ENCODE data around the gene CACNB1.
A peak's percentile ranks its signal among the peaks of the same experiment; 100 is the strongest.

CACNB1 gene

GRCh38 chr17:39209317-39210092, 12.0 kb upstream of the CACNB1 start (continued):
- TF ChIP-seq, protein P1, sequence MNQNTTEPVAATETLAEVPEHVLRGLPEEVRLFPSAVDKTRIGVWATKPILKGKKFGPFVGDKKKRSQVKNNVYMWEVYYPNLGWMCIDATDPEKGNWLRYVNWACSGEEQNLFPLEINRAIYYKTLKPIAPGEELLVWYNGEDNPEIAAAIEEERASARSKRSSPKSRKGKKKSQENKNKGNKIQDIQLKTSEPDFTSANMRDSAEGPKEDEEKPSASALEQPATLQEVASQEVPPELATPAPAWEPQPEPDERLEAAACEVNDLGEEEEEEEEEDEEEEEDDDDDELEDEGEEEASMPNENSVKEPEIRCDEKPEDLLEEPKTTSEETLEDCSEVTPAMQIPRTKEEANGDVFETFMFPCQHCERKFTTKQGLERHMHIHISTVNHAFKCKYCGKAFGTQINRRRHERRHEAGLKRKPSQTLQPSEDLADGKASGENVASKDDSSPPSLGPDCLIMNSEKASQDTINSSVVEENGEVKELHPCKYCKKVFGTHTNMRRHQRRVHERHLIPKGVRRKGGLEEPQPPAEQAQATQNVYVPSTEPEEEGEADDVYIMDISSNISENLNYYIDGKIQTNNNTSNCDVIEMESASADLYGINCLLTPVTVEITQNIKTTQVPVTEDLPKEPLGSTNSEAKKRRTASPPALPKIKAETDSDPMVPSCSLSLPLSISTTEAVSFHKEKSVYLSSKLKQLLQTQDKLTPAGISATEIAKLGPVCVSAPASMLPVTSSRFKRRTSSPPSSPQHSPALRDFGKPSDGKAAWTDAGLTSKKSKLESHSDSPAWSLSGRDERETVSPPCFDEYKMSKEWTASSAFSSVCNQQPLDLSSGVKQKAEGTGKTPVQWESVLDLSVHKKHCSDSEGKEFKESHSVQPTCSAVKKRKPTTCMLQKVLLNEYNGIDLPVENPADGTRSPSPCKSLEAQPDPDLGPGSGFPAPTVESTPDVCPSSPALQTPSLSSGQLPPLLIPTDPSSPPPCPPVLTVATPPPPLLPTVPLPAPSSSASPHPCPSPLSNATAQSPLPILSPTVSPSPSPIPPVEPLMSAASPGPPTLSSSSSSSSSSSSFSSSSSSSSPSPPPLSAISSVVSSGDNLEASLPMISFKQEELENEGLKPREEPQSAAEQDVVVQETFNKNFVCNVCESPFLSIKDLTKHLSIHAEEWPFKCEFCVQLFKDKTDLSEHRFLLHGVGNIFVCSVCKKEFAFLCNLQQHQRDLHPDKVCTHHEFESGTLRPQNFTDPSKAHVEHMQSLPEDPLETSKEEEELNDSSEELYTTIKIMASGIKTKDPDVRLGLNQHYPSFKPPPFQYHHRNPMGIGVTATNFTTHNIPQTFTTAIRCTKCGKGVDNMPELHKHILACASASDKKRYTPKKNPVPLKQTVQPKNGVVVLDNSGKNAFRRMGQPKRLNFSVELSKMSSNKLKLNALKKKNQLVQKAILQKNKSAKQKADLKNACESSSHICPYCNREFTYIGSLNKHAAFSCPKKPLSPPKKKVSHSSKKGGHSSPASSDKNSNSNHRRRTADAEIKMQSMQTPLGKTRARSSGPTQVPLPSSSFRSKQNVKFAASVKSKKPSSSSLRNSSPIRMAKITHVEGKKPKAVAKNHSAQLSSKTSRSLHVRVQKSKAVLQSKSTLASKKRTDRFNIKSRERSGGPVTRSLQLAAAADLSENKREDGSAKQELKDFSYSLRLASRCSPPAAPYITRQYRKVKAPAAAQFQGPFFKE (tag by site-specific recombination; IDR thresholded peaks at IDR 0.05; ENCODE audit: borderline replicate concordance) = no peak
- TF ChIP-seq, protein P2, sequence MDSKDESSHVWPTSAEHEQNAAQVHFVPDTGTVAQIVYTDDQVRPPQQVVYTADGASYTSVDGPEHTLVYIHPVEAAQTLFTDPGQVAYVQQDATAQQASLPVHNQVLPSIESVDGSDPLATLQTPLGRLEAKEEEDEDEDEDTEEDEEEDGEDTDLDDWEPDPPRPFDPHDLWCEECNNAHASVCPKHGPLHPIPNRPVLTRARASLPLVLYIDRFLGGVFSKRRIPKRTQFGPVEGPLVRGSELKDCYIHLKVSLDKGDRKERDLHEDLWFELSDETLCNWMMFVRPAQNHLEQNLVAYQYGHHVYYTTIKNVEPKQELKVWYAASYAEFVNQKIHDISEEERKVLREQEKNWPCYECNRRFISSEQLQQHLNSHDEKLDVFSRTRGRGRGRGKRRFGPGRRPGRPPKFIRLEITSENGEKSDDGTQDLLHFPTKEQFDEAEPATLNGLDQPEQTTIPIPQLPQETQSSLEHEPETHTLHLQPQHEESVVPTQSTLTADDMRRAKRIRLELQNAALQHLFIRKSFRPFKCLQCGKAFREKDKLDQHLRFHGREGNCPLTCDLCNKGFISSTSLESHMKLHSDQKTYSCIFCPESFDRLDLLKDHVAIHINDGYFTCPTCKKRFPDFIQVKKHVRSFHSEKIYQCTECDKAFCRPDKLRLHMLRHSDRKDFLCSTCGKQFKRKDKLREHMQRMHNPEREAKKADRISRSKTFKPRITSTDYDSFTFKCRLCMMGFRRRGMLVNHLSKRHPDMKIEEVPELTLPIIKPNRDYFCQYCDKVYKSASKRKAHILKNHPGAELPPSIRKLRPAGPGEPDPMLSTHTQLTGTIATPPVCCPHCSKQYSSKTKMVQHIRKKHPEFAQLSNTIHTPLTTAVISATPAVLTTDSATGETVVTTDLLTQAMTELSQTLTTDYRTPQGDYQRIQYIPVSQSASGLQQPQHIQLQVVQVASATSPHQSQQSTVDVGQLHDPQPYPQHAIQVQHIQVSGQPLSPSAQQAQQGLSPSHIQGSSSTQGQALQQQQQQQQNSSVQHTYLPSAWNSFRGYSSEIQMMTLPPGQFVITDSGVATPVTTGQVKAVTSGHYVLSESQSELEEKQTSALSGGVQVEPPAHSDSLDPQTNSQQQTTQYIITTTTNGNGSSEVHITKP (tag by site-specific recombination; IDR thresholded peaks at IDR 0.05) = no peak; the same call in none of the 2 replicates
- TF ChIP-seq ZNF138 (tag by site-specific recombination; IDR thresholded peaks at IDR 0.05; ENCODE audit: borderline replicate concordance) (no peak), ZNF548 (tag by site-specific recombination; IDR thresholded peaks at IDR 0.05) (no peak), ZSCAN4 (tag by site-specific recombination; IDR thresholded peaks at IDR 0.05) (no peak), ZBTB11 (tag by site-specific recombination; conservative IDR thresholded peaks at IDR 0.05; ENCODE audit: low read depth) (peak; percentile 54; the same call in 1 of the 2 replicates), ZSCAN5A (tag by site-specific recombination; IDR thresholded peaks at IDR 0.05) (no peak), IKZF3 (tag by site-specific recombination; IDR thresholded peaks at IDR 0.05) (peak; percentile 53; the same call in 1 of the 2 replicates), ZBTB1 (tag by site-specific recombination; IDR thresholded peaks at IDR 0.05) (no peak), ZNF777 (tag by site-specific recombination; IDR thresholded peaks at IDR 0.05; ENCODE audit: borderline replicate concordance) (no peak), ZNF571 (tag by site-specific recombination; IDR thresholded peaks at IDR 0.05) (no peak), ZBTB7A (tag by site-specific recombination; IDR thresholded peaks at IDR 0.05; ENCODE audit: low read depth) (no peak)
- TF ChIP-seq, protein P3, sequence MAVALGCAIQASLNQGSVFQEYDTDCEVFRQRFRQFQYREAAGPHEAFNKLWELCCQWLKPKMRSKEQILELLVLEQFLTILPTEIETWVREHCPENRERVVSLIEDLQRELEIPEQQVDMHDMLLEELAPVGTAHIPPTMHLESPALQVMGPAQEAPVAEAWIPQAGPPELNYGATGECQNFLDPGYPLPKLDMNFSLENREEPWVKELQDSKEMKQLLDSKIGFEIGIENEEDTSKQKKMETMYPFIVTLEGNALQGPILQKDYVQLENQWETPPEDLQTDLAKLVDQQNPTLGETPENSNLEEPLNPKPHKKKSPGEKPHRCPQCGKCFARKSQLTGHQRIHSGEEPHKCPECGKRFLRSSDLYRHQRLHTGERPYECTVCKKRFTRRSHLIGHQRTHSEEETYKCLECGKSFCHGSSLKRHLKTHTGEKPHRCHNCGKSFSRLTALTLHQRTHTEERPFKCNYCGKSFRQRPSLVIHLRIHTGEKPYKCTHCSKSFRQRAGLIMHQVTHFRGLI (tag by site-specific recombination; IDR thresholded peaks at IDR 0.05) = no peak
- TF ChIP-seq, protein P4, sequence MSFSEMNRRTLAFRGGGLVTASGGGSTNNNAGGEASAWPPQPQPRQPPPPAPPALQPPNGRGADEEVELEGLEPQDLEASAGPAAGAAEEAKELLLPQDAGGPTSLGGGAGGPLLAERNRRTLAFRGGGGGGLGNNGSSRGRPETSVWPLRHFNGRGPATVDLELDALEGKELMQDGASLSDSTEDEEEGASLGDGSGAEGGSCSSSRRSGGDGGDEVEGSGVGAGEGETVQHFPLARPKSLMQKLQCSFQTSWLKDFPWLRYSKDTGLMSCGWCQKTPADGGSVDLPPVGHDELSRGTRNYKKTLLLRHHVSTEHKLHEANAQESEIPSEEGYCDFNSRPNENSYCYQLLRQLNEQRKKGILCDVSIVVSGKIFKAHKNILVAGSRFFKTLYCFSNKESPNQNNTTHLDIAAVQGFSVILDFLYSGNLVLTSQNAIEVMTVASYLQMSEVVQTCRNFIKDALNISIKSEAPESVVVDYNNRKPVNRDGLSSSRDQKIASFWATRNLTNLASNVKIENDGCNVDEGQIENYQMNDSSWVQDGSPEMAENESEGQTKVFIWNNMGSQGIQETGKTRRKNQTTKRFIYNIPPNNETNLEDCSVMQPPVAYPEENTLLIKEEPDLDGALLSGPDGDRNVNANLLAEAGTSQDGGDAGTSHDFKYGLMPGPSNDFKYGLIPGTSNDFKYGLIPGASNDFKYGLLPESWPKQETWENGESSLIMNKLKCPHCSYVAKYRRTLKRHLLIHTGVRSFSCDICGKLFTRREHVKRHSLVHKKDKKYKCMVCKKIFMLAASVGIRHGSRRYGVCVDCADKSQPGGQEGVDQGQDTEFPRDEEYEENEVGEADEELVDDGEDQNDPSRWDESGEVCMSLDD (tag by site-specific recombination; IDR thresholded peaks at IDR 0.05) = peak; percentile 76
- TF ChIP-seq, protein P5, sequence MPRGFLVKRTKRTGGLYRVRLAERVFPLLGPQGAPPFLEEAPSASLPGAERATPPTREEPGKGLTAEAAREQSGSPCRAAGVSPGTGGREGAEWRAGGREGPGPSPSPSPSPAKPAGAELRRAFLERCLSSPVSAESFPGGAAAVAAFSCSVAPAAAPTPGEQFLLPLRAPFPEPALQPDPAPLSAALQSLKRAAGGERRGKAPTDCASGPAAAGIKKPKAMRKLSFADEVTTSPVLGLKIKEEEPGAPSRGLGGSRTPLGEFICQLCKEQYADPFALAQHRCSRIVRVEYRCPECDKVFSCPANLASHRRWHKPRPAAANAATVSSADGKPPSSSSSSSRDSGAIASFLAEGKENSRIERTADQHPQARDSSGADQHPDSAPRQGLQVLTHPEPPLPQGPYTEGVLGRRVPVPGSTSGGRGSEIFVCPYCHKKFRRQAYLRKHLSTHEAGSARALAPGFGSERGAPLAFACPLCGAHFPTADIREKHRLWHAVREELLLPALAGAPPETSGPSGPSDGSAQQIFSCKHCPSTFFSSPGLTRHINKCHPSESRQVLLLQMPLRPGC (tag by site-specific recombination; IDR thresholded peaks at IDR 0.05) = no peak

Data from HEK293 (cell line).